ENCODE results near the gene PTPRR. TPM values are rescaled to one million over a fixed set of nuclear protein-coding genes. Genes with fewer than 3 reads are reported as not detected.

Gene PTPRR
- total and polyA plus RNA-seq, 2 donors (not counting 3 experiments of a cell fraction or from before 2014, with no cell fraction given) = 0.46 to 1.1 TPM

GRCh38 chr12:70890895-70891832 is 29.4 kb downstream of the PTPRR start:
- Histone ChIP-seq H3K79me2 (ENCODE audit: control insufficient read depth, insufficient read depth, low read length) (no peaks in the 10 kb centered on the region), H2AFZ (ENCODE audit: low read depth, low read length) (no peak overlapping the region), H3K9me3 (replicated peaks; ENCODE audit: control insufficient read depth, insufficient read depth, low read length) (no peaks in the 10 kb centered on the region), H3K9ac (replicated peaks; ENCODE audit: extremely low read depth, insufficient read depth, low read length) (no peak overlapping the region), H3K27me3 (ENCODE audit: control insufficient read depth in 2 of 2, insufficient read depth in 2 of 2, low read length in 2 of 2) (peaks cover 0 to 3% of the 10 kb centered on the region in 2 experiments), H3K36me3 (ENCODE audit: control insufficient read depth in 2 of 2, extremely low read depth in 1 of 2, insufficient read depth in 2 of 2, low read length in 2 of 2) (no peaks in the 10 kb centered on the region), H3K4me1 (ENCODE audit: control insufficient read depth, extremely low read depth, insufficient read depth, low read length) (no peaks in the 10 kb centered on the region), H3K4me2 (ENCODE audit: insufficient read depth, low read length) (no peak overlapping the region), H3K27ac (ENCODE audit: insufficient read depth, low read depth, low read length) (no peak overlapping the region), H3K4me3 (replicated peaks in 1 of 3; ENCODE audit: insufficient read depth in 1 of 3, low read depth in 1 of 3, low read length in 3 of 3) (no peak overlapping the region), H4K20me1 (replicated peaks; ENCODE audit: control insufficient read depth, extremely low read depth, insufficient read depth, low read length) (no peaks in the 10 kb centered on the region), H3K9me1 (replicated peaks; ENCODE audit: control insufficient read depth, extremely low read depth, insufficient read depth, low read length) (no peaks in the 10 kb centered on the region)
- POLR2A ChIA-PET = no interaction called here
- TF ChIP-seq EZH2 (IDR thresholded peaks at IDR 0.05; ENCODE audit: borderline replicate concordance, low read depth, low read length, severe bottlenecking) (no peak), MAX (IDR thresholded peaks at IDR 0.05; ENCODE audit: insufficient read depth, insufficient read length) (no peak), CTCF (IDR thresholded peaks at IDR 0.05; ENCODE audit: extremely low read depth in 1 of 2, insufficient read depth in 1 of 2, low read depth in 1 of 2, low read length in 2 of 2) (no peak), MYC (IDR thresholded peaks at IDR 0.05; ENCODE audit: low read depth, low read length) (no peak), FOS (IDR thresholded peaks at IDR 0.05; ENCODE audit: borderline replicate concordance, insufficient read depth, low read length) (no peak), POLR2AphosphoS5 (IDR thresholded peaks at IDR 0.05; ENCODE audit: insufficient read depth, low read depth, low read length) (no peak), GATA2 (IDR thresholded peaks at IDR 0.05; ENCODE audit: insufficient read depth, insufficient read length, low read depth, low read length) (no peak), POLR2A (IDR thresholded peaks at IDR 0.05; ENCODE audit: low read depth, low read length) (no peak), JUN (IDR thresholded peaks at IDR 0.05; ENCODE audit: borderline replicate concordance, insufficient read depth, insufficient read length, low read depth) (no peak)
- intact Hi-C loops (cut with micrococcal nuclease) = no loop called here
- dilution Hi-C loops (cut with MboI; ENCODE audit: extremely low pct_ligation_motif_present, low sequenced_read_pairs) = no loop called here
- BruUV-seq (replicated peaks) = no TSS peak
- FAIRE-seq (no peak), DNase-seq (ENCODE audit: low read depth, low spot score) (no peak)
- CTCF ChIA-PET = no interaction called here
